HAP-1 (cell line): ENCODE results near the gene MSMP.

ENCODE experiments used
- DNase-seq, 2 experiments: peaks; one replicate each; pipeline ENCODE4 v3.0.0-alpha.2; 2016 to 2020; ENCODE audit warnings: low spot score in 2 of 2
- H3K27me3 ChIP-seq: fragments of 250-450 bp; sonication (Bioruptor Pico); 2 replicates; pipeline ENCODE4 v1.5.1; 2020; ENCODE audit warnings: low read depth, mild to moderate bottlenecking, moderate library complexity
- H3K36me3 ChIP-seq: fragments of 250-450 bp; sonication (Bioruptor Pico); replicated peaks from 2 replicates; pipeline ENCODE4 v1.5.1; 2020; ENCODE audit warnings: mild to moderate bottlenecking
- H3K4me1 ChIP-seq: fragments of 250-450 bp; sonication (Bioruptor Pico); 2 replicates; pipeline ENCODE4 v1.5.1; 2020; ENCODE audit warnings: mild to moderate bottlenecking
- H3K4me3 ChIP-seq: fragments of 250-450 bp; sonication (Bioruptor Pico); 2 replicates; pipeline ENCODE4 v1.5.1; 2020; ENCODE audit warnings: mild to moderate bottlenecking, moderate library complexity
- H3K9me3 ChIP-seq: fragments of 250-450 bp; sonication (Bioruptor Pico); 2 replicates; pipeline ENCODE4 v1.5.1; 2020; ENCODE audit warnings: mild to moderate bottlenecking, moderate library complexity
- in situ Hi-C: fragments of 300-500 bp; cut with MboI; formaldehyde crosslinking; loops from 3 replicates; pipeline ENCODE4 v1.14.3; 2020; ENCODE audit warnings: low sequenced_read_pairs, inconsistent platforms, mixed read lengths

MSMP gene

GRCh38 chr9:35760651-35761050 is 6.6 kb upstream of the MSMP start:
- DNase-seq: no peak
- H3K27me3 ChIP-seq: no peaks in the 10 kb centered on the region
- no peaks in the 10 kb centered on the region for H3K36me3 ChIP-seq
- in situ Hi-C loops: no loop called here
- H3K4me1 ChIP-seq: peaks cover 43% of the 10 kb centered on the region
- no peaks in the 10 kb centered on the region for H3K9me3 ChIP-seq
- H3K4me3 ChIP-seq: no peak overlapping the region

DNA sequence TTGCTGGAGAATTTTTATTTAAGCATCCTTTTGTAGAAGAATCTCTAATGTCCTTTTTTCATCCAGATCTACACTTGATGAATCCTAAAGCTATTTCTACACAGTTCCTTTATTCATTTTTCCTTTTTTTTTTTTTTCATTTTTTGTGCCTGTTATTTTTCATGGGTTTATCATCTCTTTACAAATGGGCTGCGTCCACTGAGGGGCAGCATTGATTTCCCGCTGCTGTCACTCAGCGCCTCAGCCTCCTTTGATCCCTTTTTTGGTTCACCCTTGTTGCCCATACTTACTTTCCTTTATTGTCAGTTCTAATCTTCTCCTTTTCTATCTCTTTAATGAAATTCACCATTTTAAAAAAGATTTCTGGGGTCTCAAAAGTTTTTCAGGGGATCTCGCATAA is 5.7 kb upstream of the MSMP start:
- in situ Hi-C loops: no loop called here
- H3K4me1 ChIP-seq: peaks cover 41% of the 10 kb centered on the region

DNA sequence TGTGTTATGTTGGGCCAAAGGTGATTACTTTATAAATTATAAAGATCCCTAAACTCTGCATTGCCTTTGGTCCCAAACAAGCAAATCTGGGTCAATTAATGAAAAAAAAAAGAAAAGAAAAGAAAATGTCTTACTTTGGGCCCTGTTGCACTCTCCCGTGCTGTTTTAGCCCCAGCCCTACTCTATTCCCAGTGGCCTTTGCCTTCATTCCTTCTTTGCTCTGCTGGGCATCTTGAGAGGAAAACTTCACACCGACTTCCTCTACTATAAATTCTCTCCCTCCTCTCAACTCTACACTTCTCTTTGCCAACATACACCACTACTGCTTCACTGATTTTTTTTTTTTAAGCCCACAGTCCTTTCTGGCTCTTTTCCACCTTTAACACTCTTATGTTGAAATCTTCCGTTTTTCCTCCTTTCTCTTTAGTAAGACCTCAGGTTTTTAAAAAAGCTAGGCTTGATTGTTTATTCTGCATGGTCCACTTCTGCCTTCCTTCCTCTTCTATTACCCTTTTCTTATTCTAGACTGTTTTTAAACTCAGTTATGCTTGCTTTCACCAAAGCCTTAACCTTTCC is 4.5 kb upstream of the MSMP start:
- no peak overlapping the region for H3K4me3 ChIP-seq
- DNase-seq: no peak

More for the DNA sequence above, 5.7 kb upstream of the MSMP start:
- no peaks in the 10 kb centered on the region for H3K9me3 ChIP-seq
- DNase-seq: no peak
- H3K27me3 ChIP-seq: no peaks in the 10 kb centered on the region
- H3K36me3 ChIP-seq: peaks cover 4% of the 10 kb centered on the region; the same call in 1 of the 2 replicates
- no peak overlapping the region for H3K4me3 ChIP-seq

DNA sequence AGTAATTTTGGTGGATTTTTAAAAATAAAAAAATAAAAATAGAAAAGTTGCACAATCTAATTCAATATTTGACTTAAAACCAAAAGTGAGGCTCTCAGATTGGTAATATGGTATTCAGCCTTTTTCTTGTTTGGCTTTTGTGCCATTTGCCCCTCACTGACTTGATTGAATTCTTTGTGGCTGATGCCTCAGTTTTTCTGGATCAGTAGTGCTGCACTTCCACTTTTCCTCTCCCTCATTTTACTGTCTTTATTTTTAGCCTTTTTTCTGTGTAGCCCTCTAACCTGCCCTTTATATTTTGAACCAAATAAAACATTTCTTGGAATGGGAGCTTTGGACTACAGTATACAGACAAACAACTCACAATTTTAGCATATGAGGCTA is 3.8 kb upstream of the MSMP start:
- H3K9me3 ChIP-seq: no peaks in the 10 kb centered on the region
- in situ Hi-C loops: no loop called here
- peak overlapping the region; percentile 69 for H3K4me3 ChIP-seq
- peaks cover 37% of the 10 kb centered on the region for H3K4me1 ChIP-seq
- H3K27me3 ChIP-seq: no peaks in the 10 kb centered on the region
- DNase-seq: no peak
- peaks cover 19% of the 10 kb centered on the region for H3K36me3 ChIP-seq

More for the DNA sequence above, 4.5 kb upstream of the MSMP start:
- H3K36me3 ChIP-seq: peaks cover 12% of the 10 kb centered on the region
- peaks cover 40% of the 10 kb centered on the region for H3K4me1 ChIP-seq
- no peaks in the 10 kb centered on the region for H3K27me3 ChIP-seq
- in situ Hi-C loops: no loop called here
- H3K9me3 ChIP-seq: no peaks in the 10 kb centered on the region

DNA sequence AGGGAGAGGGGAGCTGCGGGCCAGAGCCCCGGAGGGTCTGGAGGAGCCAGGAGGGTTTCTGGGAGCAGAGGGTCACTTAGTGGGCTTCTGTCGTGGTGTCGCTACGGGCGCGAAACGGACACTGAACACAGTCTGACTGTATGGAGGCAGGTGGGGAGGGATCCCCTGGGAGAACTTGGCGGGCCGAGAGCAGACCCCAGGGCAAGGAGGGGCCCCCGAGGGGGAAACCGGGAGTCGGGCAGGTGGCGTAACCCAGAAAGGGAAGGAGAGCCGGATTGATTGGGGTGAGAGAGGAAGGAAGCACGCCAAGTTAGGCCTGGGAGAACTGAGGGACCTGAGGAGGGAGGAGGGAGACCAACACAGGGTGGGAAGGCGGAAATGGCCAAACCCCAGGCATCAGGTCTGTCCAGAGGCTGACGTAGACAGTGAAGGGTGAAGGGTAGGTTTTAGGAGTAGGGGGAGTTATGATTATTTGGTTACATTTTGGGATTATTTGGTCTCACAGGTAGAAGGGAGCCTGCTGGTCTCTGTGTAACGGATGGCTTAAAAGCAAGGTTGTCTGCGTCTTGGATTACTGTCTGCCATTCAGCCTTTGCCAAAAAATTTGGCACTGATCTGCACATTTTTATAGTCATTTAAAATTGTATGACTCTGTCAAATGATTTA is 3.3 kb upstream of the MSMP start:
- Histone ChIP-seq H3K9me3 (no peaks in the 10 kb centered on the region), H3K36me3 (peaks cover 24% of the 10 kb centered on the region), H3K4me1 (peaks cover 33% of the 10 kb centered on the region), H3K27me3 (no peaks in the 10 kb centered on the region), H3K4me3 (peak overlapping the region; percentile 69)
- DNase-seq: peak; percentile 53 to 72
- in situ Hi-C loops: no loop called here

GRCh38 chr9:35756275-35757225 is 2.5 kb upstream of the MSMP start:
- peak overlapping the region; percentile 69 for H3K4me3 ChIP-seq
- in situ Hi-C loops: no loop called here
- no peaks in the 10 kb centered on the region for H3K27me3 ChIP-seq
- peaks cover 30% of the 10 kb centered on the region for H3K36me3 ChIP-seq
- no peaks in the 10 kb centered on the region for H3K9me3 ChIP-seq
- H3K4me1 ChIP-seq: peaks cover 27% of the 10 kb centered on the region
- DNase-seq: peak; percentile 41 to 87

- Histone ChIP-seq H3K4me3 (no peak overlapping the region), H3K9me3 (no peaks in the 10 kb centered on the region), H3K4me1 (peaks cover 17% of the 10 kb centered on the region), H3K36me3 (peaks cover 35% of the 10 kb centered on the region), H3K27me3 (no peaks in the 10 kb centered on the region)
- in situ Hi-C loops: no loop called here
- DNase-seq: no peak
These were observed 995 bp upstream of the MSMP start for GRCh38 chr9:35755071-35755470.

DNA sequence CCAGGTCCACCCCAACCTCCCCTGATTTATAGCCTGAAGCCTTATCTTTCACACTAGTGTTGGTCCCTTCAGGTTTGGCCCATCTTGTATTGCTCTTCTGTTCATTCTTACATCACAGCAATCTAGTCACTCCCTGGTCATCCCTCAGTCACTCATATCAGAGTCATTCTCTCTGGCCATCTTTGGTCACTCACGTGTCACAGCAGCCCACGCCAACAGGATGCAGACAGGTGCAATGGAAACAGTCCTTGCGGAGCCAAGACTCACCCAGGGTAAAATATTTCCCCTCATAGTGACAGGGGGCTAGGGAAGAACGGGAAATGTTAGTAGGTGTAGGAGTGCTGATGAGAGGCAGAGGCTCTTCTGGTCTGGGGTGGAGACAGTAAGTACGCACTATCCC is 610 bp downstream of the MSMP start:
- Histone ChIP-seq H3K36me3 (peaks cover 35% of the 10 kb centered on the region), H3K4me3 (no peak overlapping the region), H3K27me3 (no peaks in the 10 kb centered on the region), H3K4me1 (peaks cover 9% of the 10 kb centered on the region), H3K9me3 (no peaks in the 10 kb centered on the region)
- DNase-seq: no peak
- in situ Hi-C loops: no loop called here

- DNase-seq: no peak
These were observed 3.9 kb downstream of the MSMP start for GRCh38 chr9:35750256-35750531.

GRCh38 chr9:35749515-35750255 is 4.4 kb downstream of the MSMP start:
- Histone ChIP-seq H3K36me3 (peaks cover 36% of the 10 kb centered on the region), H3K9me3 (no peaks in the 10 kb centered on the region), H3K4me1 (peaks cover 11% of the 10 kb centered on the region; the same call in 1 of the 2 replicates), H3K27me3 (no peaks in the 10 kb centered on the region), H3K4me3 (peak overlapping the region; percentile 92)
- in situ Hi-C loops: no loop called here
- peak in 1 of 2 experiments; percentile 58 for DNase-seq

More at GRCh38 chr9:35750256-35750531, 3.9 kb downstream of the MSMP start:
- H3K9me3 ChIP-seq: no peaks in the 10 kb centered on the region
- peaks cover 11% of the 10 kb centered on the region; the same call in 1 of the 2 replicates for H3K4me1 ChIP-seq
- peak overlapping the region; percentile 92 for H3K4me3 ChIP-seq
- H3K36me3 ChIP-seq: peaks cover 38% of the 10 kb centered on the region
- H3K27me3 ChIP-seq: no peaks in the 10 kb centered on the region
- in situ Hi-C loops: no loop called here

GRCh38 chr9:35748858-35749514 is 5.1 kb downstream of the MSMP start, which contains the start of the genes GBA2 and RGP1:
GBA2 (minus strand) TSS chr9:35749228; CDS start chr9:35748704, 524 bp downstream.
RGP1 (plus strand) TSS chr9:35749287; CDS start chr9:35749756, 469 bp downstream.
- in situ Hi-C loops: no loop called here
- H3K27me3 ChIP-seq: no peaks in the 10 kb centered on the region
- H3K4me1 ChIP-seq: peaks cover 11% of the 10 kb centered on the region; the same call in 1 of the 2 replicates
- H3K4me3 ChIP-seq: peak within 1 kb of the TSS; percentile 92
- DNase-seq: peak; percentile 77 to 88
- H3K36me3 ChIP-seq: peaks cover 39% of the 10 kb centered on the region
- no peaks in the 10 kb centered on the region for H3K9me3 ChIP-seq

DNA sequence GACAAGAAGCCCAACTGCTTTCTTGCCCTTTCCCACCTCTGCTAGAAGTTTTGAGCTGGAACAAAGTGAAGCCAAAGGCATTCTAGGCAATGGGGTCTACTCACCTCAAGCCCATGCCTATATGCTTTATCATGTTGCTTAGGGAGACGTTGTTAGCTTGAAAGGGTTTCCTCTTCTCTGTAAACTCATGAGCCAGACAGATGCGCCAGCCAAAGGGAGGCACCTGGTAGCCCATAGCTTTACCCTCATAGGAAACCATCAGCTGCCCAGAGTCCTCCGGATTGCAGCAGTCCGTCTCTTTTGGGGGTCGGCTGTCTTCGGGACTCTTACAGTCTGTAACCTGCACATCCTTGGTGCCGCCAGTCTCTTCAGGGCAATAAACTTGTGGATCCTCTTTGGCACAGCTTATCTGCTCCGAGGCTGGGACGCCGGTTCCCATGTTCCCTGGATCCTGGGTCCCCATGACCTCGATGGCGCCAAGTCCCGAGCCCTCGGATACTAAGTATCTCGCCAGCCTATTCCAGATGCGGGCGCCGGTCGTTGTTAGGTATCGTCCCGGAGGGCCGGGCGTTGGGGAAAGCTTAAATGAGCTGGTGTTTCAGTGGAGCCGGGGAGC is 5.7 kb downstream of the MSMP start:
- Histone ChIP-seq H3K4me3 (peak overlapping the region; percentile 92), H3K9me3 (no peaks in the 10 kb centered on the region), H3K36me3 (peaks cover 39% of the 10 kb centered on the region), H3K4me1 (peaks cover 11% of the 10 kb centered on the region; the same call in 1 of the 2 replicates), H3K27me3 (no peaks in the 10 kb centered on the region)
- no peak for DNase-seq
- in situ Hi-C loops: no loop called here
